IPS-NIHi7 (cell line): ENCODE results near the gene RNF167.

ENCODE experiments used
- DNase-seq: peaks from one replicate; pipeline ENCODE4 v3.0.0; 2012; ENCODE audit warnings: mixed read lengths; ENCODE audit errors: extremely low spot score

RNF167 gene

GRCh38 chr17:4939796-4940554 lies at the start of gene RNF167, which contains the start of gene SLC25A11:
Gene RNF167, plus strand, starts transcription at chr17:4940268. Its CDS starts 642 bp downstream, at chr17:4940910.
Gene SLC25A11, minus strand, starts transcription at chr17:4940046. Its CDS starts 136 bp downstream, at chr17:4939910.
- DNase-seq = peak; percentile 96

- no peak for DNase-seq
Measured at GRCh38 chr17:4891411-4892410, 48.4 kb upstream of the RNF167 start.

- DNase-seq = no peak
Measured at GRCh38 chr17:4892499-4893221, 47.4 kb upstream of the RNF167 start.

- no peak for DNase-seq
Measured at GRCh38 chr17:4893272-4893671, 46.8 kb upstream of the RNF167 start.

GRCh38 chr17:4893721-4894560 lies 46.1 kb upstream of the RNF167 start:
- DNase-seq = no peak

GRCh38 chr17:4895121-4895520 lies 44.9 kb upstream of the RNF167 start:
- no peak for DNase-seq

GRCh38 chr17:4895657-4896331 lies 44.3 kb upstream of the RNF167 start:
- peak; percentile 78 for DNase-seq

- no peak for DNase-seq
Measured at GRCh38 chr17:4896332-4897197, 43.5 kb upstream of the RNF167 start.

- no peak for DNase-seq
Measured at GRCh38 chr17:4897198-4897687, 42.8 kb upstream of the RNF167 start.

- no peak for DNase-seq
Measured at GRCh38 chr17:4897785-4898184, 42.3 kb upstream of the RNF167 start.

- DNase-seq = no peak
Measured at GRCh38 chr17:4898351-4898750, 41.7 kb upstream of the RNF167 start.

- no peak for DNase-seq
Measured at GRCh38 chr17:4898927-4899326, 41.1 kb upstream of the RNF167 start.

- peak; percentile 89 for DNase-seq
Measured at GRCh38 chr17:4899341-4900230, 40.5 kb upstream of the RNF167 start, which contains the start of gene C17orf107. Gene C17orf107, plus strand, starts transcription at chr17:4899536. Its CDS starts 227 bp downstream, at chr17:4899763.

- peak; percentile 71 for DNase-seq
Measured at GRCh38 chr17:4900231-4901107, 39.6 kb upstream of the RNF167 start.

GRCh38 chr17:4901108-4901647 lies 38.9 kb upstream of the RNF167 start:
- DNase-seq = no peak

- DNase-seq = no peak
Measured at GRCh38 chr17:4901648-4902344, 38.3 kb upstream of the RNF167 start.
